Measurements from ENCODE around the gene PTPN6. TPM values are rescaled to one million over a fixed set of nuclear protein-coding genes. Genes with fewer than 3 reads are reported as not detected.

PTPN6 gene
- total RNA-seq, 4 donors from 2014 or later, result 18.5 to 59.1 (median 39.4) TPM

GRCh38 chr12:6951551-6952120, 480 bp downstream of the PTPN6 start:
- Histone ChIP-seq H3K27me3 (no peaks in the 10 kb centered on the region), H3K9me3 (no peaks in the 10 kb centered on the region), H3K4me3 (peak overlapping the region; percentile 44), H3K4me1 (peaks cover 15% of the 10 kb centered on the region), H3K27ac (peak overlapping the region; percentile 63), H3K36me3 (peaks cover 7% of the 10 kb centered on the region)
- WGBS, result 65% methylated on average over 8 of the region's 20 CpGs
- no peak for DNase-seq (ENCODE audit: low spot score in 2 of 2)
- no peak for TF ChIP-seq EP300 (IDR thresholded peaks at IDR 0.05)
- TF ChIP-seq, protein P1, sequence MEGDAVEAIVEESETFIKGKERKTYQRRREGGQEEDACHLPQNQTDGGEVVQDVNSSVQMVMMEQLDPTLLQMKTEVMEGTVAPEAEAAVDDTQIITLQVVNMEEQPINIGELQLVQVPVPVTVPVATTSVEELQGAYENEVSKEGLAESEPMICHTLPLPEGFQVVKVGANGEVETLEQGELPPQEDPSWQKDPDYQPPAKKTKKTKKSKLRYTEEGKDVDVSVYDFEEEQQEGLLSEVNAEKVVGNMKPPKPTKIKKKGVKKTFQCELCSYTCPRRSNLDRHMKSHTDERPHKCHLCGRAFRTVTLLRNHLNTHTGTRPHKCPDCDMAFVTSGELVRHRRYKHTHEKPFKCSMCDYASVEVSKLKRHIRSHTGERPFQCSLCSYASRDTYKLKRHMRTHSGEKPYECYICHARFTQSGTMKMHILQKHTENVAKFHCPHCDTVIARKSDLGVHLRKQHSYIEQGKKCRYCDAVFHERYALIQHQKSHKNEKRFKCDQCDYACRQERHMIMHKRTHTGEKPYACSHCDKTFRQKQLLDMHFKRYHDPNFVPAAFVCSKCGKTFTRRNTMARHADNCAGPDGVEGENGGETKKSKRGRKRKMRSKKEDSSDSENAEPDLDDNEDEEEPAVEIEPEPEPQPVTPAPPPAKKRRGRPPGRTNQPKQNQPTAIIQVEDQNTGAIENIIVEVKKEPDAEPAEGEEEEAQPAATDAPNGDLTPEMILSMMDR (IDR thresholded peaks at IDR 0.05), result no peak
- TF ChIP-seq POLR2AphosphoS5 (IDR thresholded peaks at IDR 0.05), result no peak
- no peak for TF ChIP-seq POLR2A (IDR thresholded peaks at IDR 0.05)

- TF ChIP-seq POLR2AphosphoS5 (IDR thresholded peaks at IDR 0.05) (no peak), EP300 (IDR thresholded peaks at IDR 0.05) (no peak), POLR2A (IDR thresholded peaks at IDR 0.05) (no peak)
- TF ChIP-seq, protein P1 (IDR thresholded peaks at IDR 0.05), result no peak
- Histone ChIP-seq H3K27ac (peak overlapping the region; percentile 63), H3K4me1 (peaks cover 12% of the 10 kb centered on the region), H3K27me3 (no peaks in the 10 kb centered on the region), H3K4me3 (peak overlapping the region; percentile 44), H3K9me3 (no peaks in the 10 kb centered on the region), H3K36me3 (peaks cover 7% of the 10 kb centered on the region)
- DNase-seq (ENCODE audit: low spot score in 2 of 2), result peak in 1 of 2 donors; percentile 77
- 75% methylated on average over 20 of the region's 22 CpGs for WGBS
Observed at GRCh38 chr12:6952121-6952862, 1.1 kb downstream of the PTPN6 start.

- Histone ChIP-seq H3K4me3 (peak overlapping the region; percentile 44), H3K9me3 (no peaks in the 10 kb centered on the region), H3K4me1 (peaks cover 17% of the 10 kb centered on the region), H3K27ac (peak overlapping the region; percentile 55), H3K27me3 (no peaks in the 10 kb centered on the region), H3K36me3 (peaks cover 7% of the 10 kb centered on the region)
- no peak for DNase-seq (ENCODE audit: low spot score in 2 of 2)
- TF ChIP-seq POLR2AphosphoS5 (IDR thresholded peaks at IDR 0.05), result no peak
- no peak for TF ChIP-seq EP300 (IDR thresholded peaks at IDR 0.05)
- TF ChIP-seq POLR2A (IDR thresholded peaks at IDR 0.05), result no peak
- TF ChIP-seq, protein P1 (IDR thresholded peaks at IDR 0.05), result no peak
- WGBS, result 85% methylated on average over 12 of the region's 15 CpGs
Observed at GRCh38 chr12:6952863-6953441, 1.8 kb downstream of the PTPN6 start.

GRCh38 chr12:6953442-6954315, 2.5 kb downstream of the PTPN6 start:
- peak; percentile 75 to 79 for DNase-seq (ENCODE audit: low spot score in 2 of 2)
- TF ChIP-seq, protein P1 (IDR thresholded peaks at IDR 0.05), result no peak
- TF ChIP-seq POLR2A (IDR thresholded peaks at IDR 0.05) (no peak), EP300 (IDR thresholded peaks at IDR 0.05) (no peak), POLR2AphosphoS5 (IDR thresholded peaks at IDR 0.05) (no peak)
- 65% methylated on average over 21 of the region's 24 CpGs for WGBS
- H3K4me3 ChIP-seq, result peak overlapping the region; percentile 44
- H3K27ac ChIP-seq, result peak overlapping the region; percentile 55
- H3K27me3 ChIP-seq, result no peaks in the 10 kb centered on the region
- peaks cover 25% of the 10 kb centered on the region for H3K4me1 ChIP-seq
- H3K36me3 ChIP-seq, result peaks cover 7% of the 10 kb centered on the region
- H3K9me3 ChIP-seq, result no peaks in the 10 kb centered on the region

All from suprapubic skin (tissue), 4 donors.